ENCODE results near the gene KCNK5. TPM values are rescaled to one million over a fixed set of nuclear protein-coding genes. Genes with fewer than 3 reads are reported as not detected.

Gene KCNK5
- total and polyA plus RNA-seq, 2 donors (not counting 3 experiments of a cell fraction or from before 2014, with no cell fraction given): not detected

DNA sequence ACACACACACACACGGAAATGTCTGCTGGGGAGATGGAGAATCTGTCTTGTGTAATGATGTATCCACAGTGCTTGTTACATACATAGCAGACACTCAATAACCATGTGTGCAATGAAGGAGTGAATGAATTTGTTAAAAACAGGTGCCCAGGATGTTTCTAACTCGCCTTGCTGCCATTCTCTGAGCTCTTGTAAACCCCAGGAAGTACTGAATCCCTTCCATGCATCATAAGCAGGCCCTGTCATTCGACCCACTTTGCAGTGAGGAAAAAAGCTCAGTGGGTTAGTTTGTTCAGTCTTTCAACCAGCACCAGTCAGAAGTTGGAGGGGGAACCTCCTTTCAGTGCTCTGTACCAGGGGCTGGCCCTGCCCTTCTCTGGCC lies 1.4 kb upstream of the KCNK5 start:
- no peak overlapping the region for H3K9ac ChIP-seq (replicated peaks; ENCODE audit: extremely low read depth, insufficient read depth, low read length)
- POLR2A ChIA-PET: no interaction called here
- no peaks in the 10 kb centered on the region for H3K4me1 ChIP-seq (ENCODE audit: control insufficient read depth, extremely low read depth, insufficient read depth, low read length)
- DNase-seq (ENCODE audit: low read depth, low spot score): no peak
- H3K4me2 ChIP-seq (ENCODE audit: insufficient read depth, low read length): no peak overlapping the region
- no peaks in the 10 kb centered on the region for H4K20me1 ChIP-seq (replicated peaks; ENCODE audit: control insufficient read depth, extremely low read depth, insufficient read depth, low read length)
- no peak overlapping the region for H3K27ac ChIP-seq (ENCODE audit: insufficient read depth, low read depth, low read length)
- no TSS peak for BruUV-seq (replicated peaks)
- H3K27me3 ChIP-seq (ENCODE audit: control insufficient read depth in 2 of 2, insufficient read depth in 2 of 2, low read length in 2 of 2): peaks cover 13 to 23% of the 10 kb centered on the region in 2 experiments
- CTCF ChIA-PET: no interaction called here
- H3K4me3 ChIP-seq (replicated peaks in 1 of 3; ENCODE audit: insufficient read depth in 1 of 3, low read depth in 1 of 3, low read length in 3 of 3): no peak overlapping the region
- H2AFZ ChIP-seq (ENCODE audit: low read depth, low read length): no peak overlapping the region
- H3K36me3 ChIP-seq (ENCODE audit: control insufficient read depth in 2 of 2, extremely low read depth in 1 of 2, insufficient read depth in 2 of 2, low read length in 2 of 2): no peaks in the 10 kb centered on the region
- no peak for FAIRE-seq
- intact Hi-C loops (cut with micrococcal nuclease) (no loop called here), dilution Hi-C loops (cut with MboI; ENCODE audit: extremely low pct_ligation_motif_present, low sequenced_read_pairs) (no loop called here)
- no peaks in the 10 kb centered on the region for H3K9me3 ChIP-seq (replicated peaks; ENCODE audit: control insufficient read depth, insufficient read depth, low read length)
- no peaks in the 10 kb centered on the region for H3K9me1 ChIP-seq (replicated peaks; ENCODE audit: control insufficient read depth, extremely low read depth, insufficient read depth, low read length)
- TF ChIP-seq POLR2A (IDR thresholded peaks at IDR 0.05; ENCODE audit: low read depth, low read length) (no peak), EZH2 (IDR thresholded peaks at IDR 0.05; ENCODE audit: borderline replicate concordance, low read depth, low read length, severe bottlenecking) (no peak), MAX (IDR thresholded peaks at IDR 0.05; ENCODE audit: insufficient read depth, insufficient read length) (no peak), JUN (IDR thresholded peaks at IDR 0.05; ENCODE audit: borderline replicate concordance, insufficient read depth, insufficient read length, low read depth) (no peak), POLR2AphosphoS5 (IDR thresholded peaks at IDR 0.05; ENCODE audit: insufficient read depth, low read depth, low read length) (no peak), MYC (IDR thresholded peaks at IDR 0.05; ENCODE audit: low read depth, low read length) (no peak), FOS (IDR thresholded peaks at IDR 0.05; ENCODE audit: borderline replicate concordance, insufficient read depth, low read length) (no peak), GATA2 (IDR thresholded peaks at IDR 0.05; ENCODE audit: insufficient read depth, insufficient read length, low read depth, low read length) (no peak)
- TF ChIP-seq, protein P1, sequence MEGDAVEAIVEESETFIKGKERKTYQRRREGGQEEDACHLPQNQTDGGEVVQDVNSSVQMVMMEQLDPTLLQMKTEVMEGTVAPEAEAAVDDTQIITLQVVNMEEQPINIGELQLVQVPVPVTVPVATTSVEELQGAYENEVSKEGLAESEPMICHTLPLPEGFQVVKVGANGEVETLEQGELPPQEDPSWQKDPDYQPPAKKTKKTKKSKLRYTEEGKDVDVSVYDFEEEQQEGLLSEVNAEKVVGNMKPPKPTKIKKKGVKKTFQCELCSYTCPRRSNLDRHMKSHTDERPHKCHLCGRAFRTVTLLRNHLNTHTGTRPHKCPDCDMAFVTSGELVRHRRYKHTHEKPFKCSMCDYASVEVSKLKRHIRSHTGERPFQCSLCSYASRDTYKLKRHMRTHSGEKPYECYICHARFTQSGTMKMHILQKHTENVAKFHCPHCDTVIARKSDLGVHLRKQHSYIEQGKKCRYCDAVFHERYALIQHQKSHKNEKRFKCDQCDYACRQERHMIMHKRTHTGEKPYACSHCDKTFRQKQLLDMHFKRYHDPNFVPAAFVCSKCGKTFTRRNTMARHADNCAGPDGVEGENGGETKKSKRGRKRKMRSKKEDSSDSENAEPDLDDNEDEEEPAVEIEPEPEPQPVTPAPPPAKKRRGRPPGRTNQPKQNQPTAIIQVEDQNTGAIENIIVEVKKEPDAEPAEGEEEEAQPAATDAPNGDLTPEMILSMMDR (IDR thresholded peaks at IDR 0.05; ENCODE audit: extremely low read depth in 1 of 2, insufficient read depth in 1 of 2, low read depth in 1 of 2, low read length in 2 of 2): no peak
- H3K79me2 ChIP-seq (ENCODE audit: control insufficient read depth, insufficient read depth, low read length): no peaks in the 10 kb centered on the region
